HepG2 (cell line): ENCODE measurements around the gene AGAP1. TPM values are rescaled to one million over a fixed set of nuclear protein-coding genes. Genes with fewer than 3 reads are reported as not detected.

ENCODE experiments used
- ATAC-seq: fragments of 200-7000 bp; cut with Tn5 transposase; 3 replicates; pipeline ENCODE4 v1.9.1; 2020; ENCODE audit warnings: mild to moderate bottlenecking, moderate library complexity
- BruUV-seq: library from RNA; stranded (reverse); fragments of 400-500 nt; replicated peaks from 2 replicates; lab custom pipeline; 2021; lab: Mats Ljungman, UMichigan
- CTCF ChIA-PET: fragments of 300-600 bp; formaldehyde crosslinking; extraction: SDS; loops from one replicate; lab custom pipeline; 2021; ENCODE audit warnings: low total read pairs, inconsistent platforms, low intra/inter-chr PET ratio; lab: Yijun Ruan, JAX
- POLR2A ChIA-PET: fragments of 350-600 bp; sonication (Branson Sonifier 250); formaldehyde crosslinking; loops from one replicate; lab custom pipeline; 2020; ENCODE audit warnings: antibody characterized with exemption, inconsistent platforms; lab: Yijun Ruan, JAX
- DNase-seq: peaks from one replicate; pipeline ENCODE4 v3.0.0-alpha.2; 2015; ENCODE audit warnings: low spot score
- FAIRE-seq: peaks from 3 replicates; lab custom pipeline; 2011; peaks lifted over from hg19 to GRCh38; lab: Jason Lieb, UNC
- H2AFZ ChIP-seq: one replicate; pipeline ENCODE4 v1.6.1; 2011; ENCODE audit warnings: low read length, inconsistent platforms
- H3K27ac ChIP-seq: fragments of 300-600 bp; 3 replicates; pipeline ENCODE4 v1.8.0; 2011; ENCODE audit warnings: mixed run types, mild to moderate bottlenecking, mixed read lengths, low read length, inconsistent platforms; ENCODE audit not compliant: insufficient read depth; ENCODE audit errors: extremely low read length
- H3K27me3 ChIP-seq, 2 experiments: fragments of 200-600 bp in 1 of 2; 2 replicates in 1 of 2; 3 replicates in 1 of 2; pipeline versions ENCODE4 v1.6.0 to v1.8.0; 2011; ENCODE audit warnings: low read length in 2 of 2, mild to moderate bottlenecking in 2 of 2, moderate library complexity in 2 of 2, inconsistent platforms in 1 of 2; ENCODE audit not compliant: insufficient read depth in 2 of 2, control insufficient read depth in 1 of 2
- H3K36me3 ChIP-seq, 2 experiments: fragments of 200-600 bp in 1 of 2; replicated peaks in 1 of 2; 2 replicates in 1 of 2; 3 replicates in 1 of 2; pipeline versions ENCODE4 v1.5.1 to v1.8.0; 2011; ENCODE audit warnings: low read length in 2 of 2, inconsistent platforms in 1 of 2; ENCODE audit not compliant: insufficient read depth in 2 of 2, control insufficient read depth in 1 of 2
- H3K4me1 ChIP-seq: 2 replicates; pipeline ENCODE4 v1.5.1; 2012; ENCODE audit warnings: low read length, inconsistent platforms; ENCODE audit not compliant: insufficient read depth
- H3K4me2 ChIP-seq: 2 replicates; pipeline ENCODE4 v1.6.0; 2011; ENCODE audit warnings: low read depth, low read length, inconsistent platforms
- H3K4me3 ChIP-seq, 3 experiments: fragments of 200-600 bp in 1 of 3; sonication (generic), shearing (Covaris generic) in 1 of 3; replicated peaks in 1 of 3; 2 replicates each; pipeline ENCODE4 v1.5.1; 2011 to 2016; ENCODE audit warnings: low read length in 3 of 3, inconsistent platforms in 2 of 3, low read depth in 2 of 3, mild to moderate bottlenecking in 2 of 3, control low read depth in 1 of 3, mixed read lengths in 1 of 3; ENCODE audit not compliant: insufficient read depth in 1 of 3
- H3K79me2 ChIP-seq: one replicate; pipeline ENCODE4 v1.6.1; 2011; ENCODE audit warnings: low read length, inconsistent platforms; ENCODE audit not compliant: insufficient read depth
- H3K9ac ChIP-seq: 2 replicates; pipeline ENCODE4 v1.6.0; 2011; ENCODE audit warnings: mild to moderate bottlenecking, low read depth, low read length, inconsistent platforms; ENCODE audit not compliant: insufficient read depth
- H3K9me3 ChIP-seq: 2 replicates; pipeline ENCODE4 v1.5.1; 2012; ENCODE audit warnings: mild to moderate bottlenecking, low read length
- H4K20me1 ChIP-seq: 2 replicates; pipeline ENCODE4 v1.6.0; 2011; ENCODE audit warnings: inconsistent platforms, mild to moderate bottlenecking, low read length, moderate library complexity; ENCODE audit not compliant: insufficient read depth
- FOXO1 ChIP-seq: sonication (generic); formaldehyde crosslinking; IDR thresholded peaks from 2 replicates; pipeline ENCODE4 v1.4.0; 2020; ENCODE audit warnings: missing genetic modification reagents
- MAFG ChIP-seq: sonication (generic); formaldehyde crosslinking; IDR thresholded peaks from 2 replicates; pipeline ENCODE4 v1.5.1; 2020; ENCODE audit warnings: mild to moderate bottlenecking, missing genetic modification reagents
- MBD4 ChIP-seq: IDR thresholded peaks from 2 replicates; pipeline ENCODE4 v1.6.1; 2012; ENCODE audit warnings: low read length, inconsistent platforms, borderline replicate concordance
- PHB2 ChIP-seq: fragments of 450-650 bp; IDR thresholded peaks from 2 replicates; pipeline ENCODE4 v1.6.1; 2018; ENCODE audit not compliant: partially characterized antibody
- SATB2 ChIP-seq: sonication (generic); formaldehyde crosslinking; IDR thresholded peaks from 2 replicates; pipeline ENCODE4 v1.5.0; 2020; ENCODE audit warnings: missing genetic modification reagents
- U2AF2 ChIP-seq: fragments of 200-400 bp; formaldehyde crosslinking; IDR thresholded peaks from 2 replicates; pipeline ENCODE4 v1.6.1; 2017; ENCODE audit warnings: low read depth, mild to moderate bottlenecking, low read length
- ZNF333 ChIP-seq: sonication (generic); formaldehyde crosslinking; IDR thresholded peaks from 2 replicates; pipeline ENCODE4 v1.4.0; 2020; ENCODE audit warnings: mild to moderate bottlenecking, missing genetic modification reagents, borderline replicate concordance
- ZNF570 ChIP-seq: sonication (generic); formaldehyde crosslinking; IDR thresholded peaks from 2 replicates; pipeline ENCODE4 v1.4.0; 2020; ENCODE audit warnings: mild to moderate bottlenecking, missing genetic modification reagents, borderline replicate concordance
- ZNF7 ChIP-seq: IDR thresholded peaks from 2 replicates; pipeline ENCODE4 v1.6.1; 2016; ENCODE audit warnings: missing biosample characterization, missing genetic modification reagents
- WGBS: methylation state at CpG from one replicate; pipeline ENCODE4 v1.1.6; 2017; ENCODE audit warnings: low lambda C conversion rate; 5-methylcytosine and 5-hydroxymethylcytosine counted together
- in situ Hi-C: cut with HindIII; loops from 2 replicates; pipeline ENCODE4 v1.10.0; 2017; ENCODE audit warnings: low pct_unique_long_range_greater_than_20kb; ENCODE audit not compliant: extremely low pct_ligation_motif_present
- intact Hi-C: fragments of 100-400 bp; cut with micrococcal nuclease; formaldehyde crosslinking; loops from one replicate; pipeline ENCODE4 v1.10.0; 2022; ENCODE audit not compliant: unreplicated experiment
- polyA plus RNA-seq, 8 experiments: library from polyadenylated mRNA; depleted of rRNA in 3 of 8; stranded (reverse) in 7 of 8; unstranded in 1 of 8; fragments of >200 nt; fragmentation: Illumina TruSeq in 4 of 8; extraction: Trizol in 4 of 8; gene quantifications; 2 replicates each; pipeline versions ENCODE4 v1.2.1 to v1.2.3, GENCODE V29; 2011 to 2016; ENCODE audit warnings: low read depth in 4 of 8, missing spikeins in 1 of 8, mixed read lengths in 1 of 8; ENCODE audit not compliant: insufficient read depth in 1 of 8
- total RNA-seq, 5 experiments: library from RNA; depleted of rRNA; stranded (reverse); fragments of >200 nt; fragmentation: Illumina TruSeq; extraction: Trizol; gene quantifications; 2 replicates each; pipeline ENCODE4 v1.2.3, GENCODE V29; 2016; ENCODE audit warnings: low read depth in 1 of 5
- TF ChIP-seq, protein P1 (sequence below): sonication (generic); formaldehyde crosslinking; IDR thresholded peaks from 2 replicates; pipeline ENCODE4 v1.4.0; 2020; ENCODE audit warnings: missing genetic modification reagents
- TF ChIP-seq, protein P2 (sequence below): IDR thresholded peaks from 2 replicates; pipeline ENCODE4 v1.6.1; 2016; ENCODE audit warnings: missing biosample characterization, missing genetic modification reagents, low read depth

Gene AGAP1
- total and polyA plus RNA-seq, 2 of the 13 experiments (the other 11 are each of a cell fraction or from before 2014, with no cell fraction given), result 21.2 to 32.7 TPM

GRCh38 chr2:235725841-235726240, 232.0 kb downstream of the AGAP1 start:
- no peak overlapping the region for H3K9ac ChIP-seq
- H3K4me2 ChIP-seq, result no peak overlapping the region
- POLR2A ChIA-PET, result no interaction called here
- peaks cover 19% of the 10 kb centered on the region for H3K4me1 ChIP-seq
- no peaks in the 10 kb centered on the region for H3K27me3 ChIP-seq
- intact Hi-C loops, result no loop called here
- no peak overlapping the region for H3K4me3 ChIP-seq
- H4K20me1 ChIP-seq, result 0 out of 2 replicates have a peak, but pooled peaks cover 3% of the 10 kb centered on the region
- BruUV-seq, result no TSS peak
- no peak overlapping the region for H3K27ac ChIP-seq
- no peak for DNase-seq
- CTCF ChIA-PET, result no interaction called here
- TF ChIP-seq MAFG (no peak), ZNF570 (no peak), ZNF333 (no peak), PHB2 (no peak), SATB2 (CRISPR knock-in tag) (no peak), FOXO1 (CRISPR knock-in tag) (no peak), MBD4 (no peak), ZNF7 (no peak), U2AF2 (no peak)
- TF ChIP-seq, protein P1, sequence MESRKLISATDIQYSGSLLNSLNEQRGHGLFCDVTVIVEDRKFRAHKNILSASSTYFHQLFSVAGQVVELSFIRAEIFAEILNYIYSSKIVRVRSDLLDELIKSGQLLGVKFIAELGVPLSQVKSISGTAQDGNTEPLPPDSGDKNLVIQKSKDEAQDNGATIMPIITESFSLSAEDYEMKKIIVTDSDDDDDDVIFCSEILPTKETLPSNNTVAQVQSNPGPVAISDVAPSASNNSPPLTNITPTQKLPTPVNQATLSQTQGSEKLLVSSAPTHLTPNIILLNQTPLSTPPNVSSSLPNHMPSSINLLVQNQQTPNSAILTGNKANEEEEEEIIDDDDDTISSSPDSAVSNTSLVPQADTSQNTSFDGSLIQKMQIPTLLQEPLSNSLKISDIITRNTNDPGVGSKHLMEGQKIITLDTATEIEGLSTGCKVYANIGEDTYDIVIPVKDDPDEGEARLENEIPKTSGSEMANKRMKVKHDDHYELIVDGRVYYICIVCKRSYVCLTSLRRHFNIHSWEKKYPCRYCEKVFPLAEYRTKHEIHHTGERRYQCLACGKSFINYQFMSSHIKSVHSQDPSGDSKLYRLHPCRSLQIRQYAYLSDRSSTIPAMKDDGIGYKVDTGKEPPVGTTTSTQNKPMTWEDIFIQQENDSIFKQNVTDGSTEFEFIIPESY (CRISPR knock-in tag), result no peak
- TF ChIP-seq, protein P2, sequence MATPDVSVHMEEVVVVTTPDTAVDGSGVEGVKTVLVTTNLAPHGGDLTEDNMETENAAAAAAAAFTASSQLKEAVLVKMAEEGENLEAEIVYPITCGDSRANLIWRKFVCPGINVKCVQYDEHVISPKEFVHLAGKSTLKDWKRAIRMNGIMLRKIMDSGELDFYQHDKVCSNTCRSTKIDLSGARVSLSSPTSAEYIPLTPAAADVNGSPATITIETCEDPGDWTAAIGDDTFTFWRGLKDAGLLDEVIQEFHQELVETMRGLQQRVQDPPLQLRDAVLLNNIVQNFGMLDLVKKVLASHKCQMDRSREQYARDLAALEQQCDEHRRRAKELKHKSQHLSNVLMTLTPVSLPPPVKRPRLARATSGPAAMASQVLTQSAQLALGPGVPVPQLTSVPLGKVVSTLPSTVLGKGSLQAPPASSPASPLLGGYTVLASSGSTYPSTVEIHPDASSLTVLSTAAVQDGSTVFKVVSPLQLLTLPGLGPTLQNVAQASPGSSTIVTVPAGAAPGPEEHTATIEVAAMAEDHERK (CRISPR knock-in tag), result no peak
- no peak for ATAC-seq
- no peak for FAIRE-seq
- no peak overlapping the region for H2AFZ ChIP-seq
- in situ Hi-C loops, result no loop called here
- no peaks in the 10 kb centered on the region for H3K9me3 ChIP-seq
- 94% methylated on average over 4 of the region's 4 CpGs for WGBS
- no peaks in the 10 kb centered on the region for H3K79me2 ChIP-seq
- peaks cover 7 to 30% of the 10 kb centered on the region in 2 experiments for H3K36me3 ChIP-seq
